ENCODE results near the gene SOX15. TPM values are rescaled to one million over a fixed set of nuclear protein-coding genes. Genes with fewer than 3 reads are reported as not detected.

SOX15 gene
- total and polyA plus RNA-seq, 2 of the 13 experiments (the other 11 are each of a cell fraction or from before 2014, with no cell fraction given) = 0.07 to 0.18 TPM

- TF ChIP-seq ZMYM4 (CRISPR knock-in tag; IDR thresholded peaks at IDR 0.05) = peak; percentile 18; the same call in 1 of the 2 replicates
- no peak for TF ChIP-seq NFE2L1 (CRISPR knock-in tag; IDR thresholded peaks at IDR 0.05; ENCODE audit: borderline replicate concordance)
- no peak for TF ChIP-seq NR1H2 (CRISPR knock-in tag; IDR thresholded peaks at IDR 0.05; ENCODE audit: borderline replicate concordance, low read depth)
- 0 out of 2 replicates have a peak, but pooled peaks have one; percentile 14 for TF ChIP-seq SOX5 (CRISPR knock-in tag; IDR thresholded peaks at IDR 0.05; ENCODE audit: borderline replicate concordance)
- no peak for TF ChIP-seq TFDP2 (CRISPR knock-in tag; IDR thresholded peaks at IDR 0.05)
- TF ChIP-seq BCL6 (CRISPR knock-in tag; IDR thresholded peaks at IDR 0.05) = no peak
- TF ChIP-seq RXRB (CRISPR knock-in tag; IDR thresholded peaks at IDR 0.05; ENCODE audit: borderline replicate concordance) = peak; percentile 4; the same call in 1 of the 2 replicates
- no peak for TF ChIP-seq HOXA3 (CRISPR knock-in tag; IDR thresholded peaks at IDR 0.05)
- no peak for TF ChIP-seq REXO4 (CRISPR knock-in tag; IDR thresholded peaks at IDR 0.05; ENCODE audit: borderline replicate concordance)
- TF ChIP-seq KAT7 (CRISPR knock-in tag; IDR thresholded peaks at IDR 0.05; ENCODE audit: borderline replicate concordance) = no peak
- TF ChIP-seq E2F5 (CRISPR knock-in tag; conservative IDR thresholded peaks at IDR 0.05) = no peak
- TF ChIP-seq MIXL1 (CRISPR knock-in tag; IDR thresholded peaks at IDR 0.05) = no peak
- TF ChIP-seq CENPBD1 (CRISPR knock-in tag; IDR thresholded peaks at IDR 0.05; ENCODE audit: borderline replicate concordance, low read depth) = no peak
- TF ChIP-seq ZNF577 (CRISPR knock-in tag; IDR thresholded peaks at IDR 0.05; ENCODE audit: borderline replicate concordance, low read depth) = no peak
- 0 out of 2 replicates have a peak, but pooled peaks have one; percentile 15 for TF ChIP-seq HNF4A (CRISPR knock-in tag; IDR thresholded peaks at IDR 0.05)
- peak; percentile 33 for TF ChIP-seq ASH2L (IDR thresholded peaks at IDR 0.05; ENCODE audit: insufficient read length, low read depth, low read length)
- TF ChIP-seq SMARCE1 (IDR thresholded peaks at IDR 0.05; ENCODE audit: borderline replicate concordance) = no peak
- TF ChIP-seq GMEB1 (CRISPR knock-in tag; IDR thresholded peaks at IDR 0.05; ENCODE audit: borderline replicate concordance) = peak; percentile 34; the same call in 1 of the 2 replicates
- no peak for TF ChIP-seq ZNF670 (CRISPR knock-in tag; IDR thresholded peaks at IDR 0.05; ENCODE audit: borderline replicate concordance)
- TF ChIP-seq MLLT10 (CRISPR knock-in tag; IDR thresholded peaks at IDR 0.05) = no peak
- TF ChIP-seq ZNF230 (CRISPR knock-in tag; IDR thresholded peaks at IDR 0.05) = no peak
- TF ChIP-seq ZNF260 (CRISPR knock-in tag; IDR thresholded peaks at IDR 0.05; ENCODE audit: borderline replicate concordance, low read depth) = no peak
Measured at GRCh38 chr17:7631398-7632380, 41.8 kb upstream of the SOX15 start (continued).

Data from HepG2 (cell line).